Fibroblast of skin of left biceps (primary cell): ENCODE data around the gene BNC2.
A peak's percentile ranks its signal among the peaks of the same experiment; 100 is the strongest.
"Not testable (repeated sequence)": the region's sequence is repeated elsewhere in the genome, so short reads cannot be mapped to it uniquely, and the experiment has no call there.

Experiments used
- DNase-seq, 2 experiments: peaks; one replicate each; pipeline ENCODE4 v3.0.0-alpha.2; 2013; ENCODE audit warnings: low read depth in 2 of 2

The BNC2 gene

GRCh38 chr9:16501726-16502125 is 368.7 kb downstream of the BNC2 start:
- no peak for DNase-seq

GRCh38 chr9:16501141-16501540 is 369.3 kb downstream of the BNC2 start:
- DNase-seq: peak; percentile 66 to 78

DNA sequence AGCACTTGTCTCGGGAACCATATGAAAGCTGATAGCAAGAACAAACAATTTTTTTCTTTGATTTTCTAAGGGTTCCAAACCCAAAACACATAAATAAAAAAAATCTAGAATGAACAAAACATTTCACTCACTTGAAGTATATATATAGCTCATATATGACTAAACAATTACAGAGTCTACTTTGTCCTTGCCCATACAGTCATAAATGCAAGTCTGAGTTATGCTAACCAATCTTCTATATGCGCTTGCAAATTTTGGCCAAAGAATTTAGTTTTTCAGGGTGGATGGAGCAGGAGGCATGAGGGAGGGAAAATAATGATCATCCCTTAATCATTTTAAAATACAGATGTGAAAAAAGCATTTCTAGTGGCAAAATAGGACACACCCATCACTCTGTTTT is 370.1 kb downstream of the BNC2 start:
- DNase-seq: no peak

GRCh38 chr9:16499892-16500291 is 370.6 kb downstream of the BNC2 start:
- no peak for DNase-seq

GRCh38 chr9:16496908-16497307 is 373.6 kb downstream of the BNC2 start:
- DNase-seq: no peak

- no peak for DNase-seq
Observed at GRCh38 chr9:16487915-16488314, 382.6 kb downstream of the BNC2 start.

- no peak for DNase-seq
Observed at GRCh38 chr9:16485575-16486321, 384.7 kb downstream of the BNC2 start.

GRCh38 chr9:16485160-16485559 is 385.3 kb downstream of the BNC2 start:
- no peak for DNase-seq

GRCh38 chr9:16484744-16485143 is 385.7 kb downstream of the BNC2 start:
- peak in 1 of 2 experiments; percentile 29 for DNase-seq

GRCh38 chr9:16484180-16484579 is 386.3 kb downstream of the BNC2 start:
- no peak for DNase-seq

GRCh38 chr9:16482764-16483163 is 387.7 kb downstream of the BNC2 start:
- no peak for DNase-seq

GRCh38 chr9:16480584-16480983 is 389.9 kb downstream of the BNC2 start:
- DNase-seq: not testable (repeated sequence)

- DNase-seq: peak in 1 of 2 experiments; percentile 30
Observed at GRCh38 chr9:16475996-16476395, 394.5 kb downstream of the BNC2 start.

DNA sequence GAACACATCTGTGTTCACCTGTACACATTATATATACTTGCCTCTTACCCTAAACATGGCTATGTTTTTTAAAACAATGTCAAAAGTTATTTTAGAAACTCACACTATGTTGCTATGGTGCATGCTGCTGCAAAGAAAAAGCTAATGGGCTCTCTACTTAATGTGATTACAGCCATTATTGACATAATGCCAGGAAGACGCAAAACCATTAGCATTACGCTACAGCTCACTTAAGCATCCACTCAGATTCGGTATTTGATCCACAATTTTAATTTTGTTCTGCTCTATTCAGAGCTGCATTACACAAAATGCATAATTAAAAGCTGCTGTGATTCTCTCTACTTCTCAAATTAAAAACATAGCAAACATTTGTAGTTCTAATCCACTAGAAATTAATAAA is 395.2 kb downstream of the BNC2 start:
- no peak for DNase-seq

DNA sequence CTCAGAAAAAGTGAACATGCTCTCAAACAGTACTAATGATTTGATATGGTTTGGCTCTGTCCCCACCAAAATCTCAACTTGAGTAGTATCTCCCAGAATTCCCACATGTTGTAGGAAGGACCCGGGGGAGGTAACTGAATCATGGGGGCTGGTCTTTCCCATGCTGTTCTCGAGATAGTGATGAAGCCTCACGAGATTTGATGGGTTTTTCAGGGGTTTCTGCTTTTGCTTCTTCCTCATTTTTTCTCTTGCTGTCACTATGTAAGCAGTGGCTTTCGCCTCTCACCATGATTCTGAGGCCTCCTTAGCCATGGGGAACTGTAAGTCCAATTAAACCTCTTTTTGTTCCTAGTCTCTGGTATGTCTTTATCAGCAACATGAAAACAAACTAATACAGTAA is 401.3 kb downstream of the BNC2 start:
- no peak for DNase-seq

DNA sequence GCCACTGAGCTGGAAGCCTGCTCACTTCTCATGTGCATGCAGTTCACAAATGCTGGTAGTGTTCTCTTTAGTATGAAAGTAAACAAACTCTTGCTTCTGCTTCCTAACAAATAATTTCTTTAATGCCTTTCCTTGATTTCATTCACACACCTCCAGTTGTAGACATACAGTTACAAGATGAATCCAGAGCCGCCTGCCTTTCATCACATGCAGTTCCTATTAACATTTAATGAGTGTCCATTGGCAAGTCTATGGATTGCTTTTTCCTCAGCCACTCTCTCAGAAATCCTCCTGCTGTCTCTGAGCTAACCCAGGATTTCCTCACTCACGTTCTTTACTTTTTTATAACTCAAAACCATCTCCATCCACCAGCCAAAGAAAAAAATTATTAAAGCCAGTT is 408.6 kb downstream of the BNC2 start:
- DNase-seq: no peak

DNA sequence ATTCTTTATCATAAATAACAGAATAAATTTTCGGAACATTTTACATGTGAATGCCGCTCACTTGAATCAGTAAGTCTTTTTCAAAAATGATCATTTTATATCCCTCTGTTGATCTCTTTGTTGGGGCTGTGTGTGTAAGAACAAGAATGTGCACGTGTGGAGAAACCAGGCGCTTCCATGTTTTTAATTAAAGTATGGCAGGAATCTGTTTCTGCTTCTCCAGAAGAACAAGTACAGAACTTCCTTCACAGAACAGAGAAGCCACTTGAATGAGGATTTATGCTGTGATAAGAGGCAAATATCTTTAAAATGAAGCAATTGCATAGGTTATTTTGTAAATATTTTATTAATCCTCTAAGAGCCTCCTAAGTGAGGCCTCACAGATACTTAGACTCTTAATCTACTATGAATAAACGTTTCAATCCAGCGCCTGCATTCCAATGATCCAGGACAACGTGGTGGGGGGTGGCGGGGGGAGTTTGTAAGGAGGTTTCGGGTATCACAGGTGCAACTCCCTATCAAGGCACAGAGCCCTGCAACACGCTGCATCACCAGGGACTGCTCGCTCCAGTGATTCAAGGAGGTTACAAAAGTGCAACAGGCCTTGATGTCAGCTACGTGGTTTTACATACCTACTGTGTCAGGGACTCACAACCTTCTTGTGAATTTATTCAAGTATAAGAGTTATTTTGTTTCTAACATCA is 409.2 kb downstream of the BNC2 start:
- DNase-seq: peak in 1 of 2 experiments; percentile 21

DNA sequence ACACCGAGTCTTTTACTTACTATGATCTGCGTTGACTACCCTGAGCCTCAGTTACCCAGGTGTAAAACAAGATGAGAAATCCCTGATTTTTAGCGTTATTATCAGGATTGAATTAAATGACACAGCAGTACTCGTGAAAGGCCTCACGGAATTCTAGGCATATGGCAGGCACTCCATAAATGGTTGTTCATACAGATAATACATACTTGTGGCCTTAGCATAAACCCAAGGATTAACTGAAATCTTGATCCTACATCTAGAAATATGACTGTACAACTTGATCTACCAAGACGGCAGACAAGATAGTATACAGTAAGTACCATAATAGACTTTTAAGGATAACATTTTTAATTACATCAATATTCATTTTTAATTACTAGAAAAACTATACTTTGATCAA is 409.8 kb downstream of the BNC2 start:
- no peak for DNase-seq

DNA sequence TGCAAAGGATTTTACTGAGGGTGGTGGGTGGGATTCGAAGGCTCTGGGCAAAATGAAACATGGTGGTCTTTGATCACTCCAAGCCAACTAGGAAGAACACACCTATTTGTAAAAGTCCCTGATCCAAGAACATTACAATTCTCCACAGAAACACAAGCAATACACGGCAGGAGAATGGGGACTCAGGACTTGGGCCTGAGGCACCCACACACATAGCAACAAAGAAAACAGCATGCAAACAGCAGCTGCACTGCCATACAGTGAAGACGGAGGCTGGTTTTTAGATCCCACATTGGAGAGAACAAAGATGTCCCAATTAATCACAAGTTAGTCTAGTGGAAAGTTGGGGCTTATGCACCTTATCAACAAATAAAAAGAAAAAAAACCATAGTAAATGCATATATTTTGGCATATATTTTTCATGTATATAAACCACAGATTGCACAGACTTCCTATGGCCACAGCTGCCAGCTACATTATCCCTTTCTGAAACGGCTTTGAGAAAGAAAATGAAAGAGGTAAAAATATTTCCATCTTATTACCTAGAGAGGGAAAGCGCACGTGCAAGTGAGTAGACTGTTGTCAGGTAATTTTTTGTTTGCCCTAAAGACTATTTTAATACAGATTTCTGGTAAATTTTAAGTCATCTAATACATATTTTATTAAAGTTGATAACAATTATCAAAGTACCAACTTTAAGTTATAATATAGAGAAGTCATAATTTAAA is 410.9 kb downstream of the BNC2 start:
- no peak for DNase-seq

- no peak for DNase-seq
Observed at GRCh38 chr9:16458696-16459420, 411.6 kb downstream of the BNC2 start.

DNA sequence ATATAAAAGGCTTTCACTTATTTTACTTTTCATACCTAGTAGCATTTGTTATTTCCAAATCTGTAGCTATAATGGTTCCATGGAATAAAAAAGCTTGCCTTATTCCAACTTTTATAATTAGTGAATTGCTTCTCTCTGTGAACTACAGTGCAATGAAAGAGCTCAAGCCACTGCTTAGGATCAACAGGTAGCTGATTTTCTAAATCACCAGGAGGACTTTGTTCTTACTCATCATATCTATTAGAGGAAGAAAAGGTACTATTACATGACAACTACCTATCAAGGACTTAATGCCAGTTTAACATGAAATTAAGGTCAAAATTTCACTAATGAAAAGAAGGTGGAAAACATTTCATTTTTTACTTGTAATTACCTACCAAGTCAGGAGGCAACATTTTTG is 414.6 kb downstream of the BNC2 start:
- no peak for DNase-seq

GRCh38 chr9:16453390-16453789 is 417.1 kb downstream of the BNC2 start:
- no peak for DNase-seq
